SKM-1 treated with dmso at 0.1 percent for 144 hours (cell line): ENCODE results near the gene KLC4.
"Not testable (repeated sequence)": the region's sequence is repeated elsewhere in the genome, so short reads cannot be mapped to it uniquely, and the experiment has no call there.

Source experiments
- DNase-seq: peaks from one replicate; lab custom pipeline; 2025; ENCODE audit not compliant: unreplicated experiment; lab: John Stamatoyannopoulos, UW

The KLC4 gene

DNA sequence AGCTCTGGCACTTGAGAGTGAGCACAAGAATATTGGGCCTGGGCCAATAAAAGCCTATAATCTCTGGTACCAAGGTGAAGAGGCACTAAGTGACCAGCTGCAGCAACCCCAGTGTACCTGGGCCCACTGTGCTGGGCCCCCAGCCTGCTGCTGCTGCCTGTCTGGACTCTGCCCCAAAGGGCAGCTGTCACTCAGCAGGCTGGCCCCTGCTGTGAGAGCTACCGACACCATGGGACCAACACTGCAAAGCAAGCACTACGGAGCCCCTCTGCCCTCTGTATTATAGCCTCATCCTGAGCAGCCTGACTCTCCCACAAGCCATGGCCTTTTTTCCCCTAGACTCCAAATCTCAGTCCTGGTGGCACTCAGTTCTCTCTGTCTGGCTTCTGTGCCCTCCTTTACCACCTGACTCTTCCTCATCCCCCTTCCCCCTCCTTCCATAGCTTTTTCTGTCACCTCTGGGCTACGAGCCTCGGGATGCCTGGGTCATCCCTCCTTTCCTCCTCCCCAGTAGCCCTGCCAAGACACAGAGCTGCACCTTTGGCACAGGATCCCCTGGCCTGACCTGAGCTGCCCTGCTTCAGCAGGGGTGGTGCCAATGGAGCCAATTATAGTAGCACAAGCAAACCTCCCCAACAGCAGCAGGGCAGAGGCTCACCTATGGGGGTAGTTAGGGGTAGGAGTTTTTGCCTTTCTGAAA is 23.8 kb upstream of the KLC4 start:
- DNase-seq, result no peak

DNA sequence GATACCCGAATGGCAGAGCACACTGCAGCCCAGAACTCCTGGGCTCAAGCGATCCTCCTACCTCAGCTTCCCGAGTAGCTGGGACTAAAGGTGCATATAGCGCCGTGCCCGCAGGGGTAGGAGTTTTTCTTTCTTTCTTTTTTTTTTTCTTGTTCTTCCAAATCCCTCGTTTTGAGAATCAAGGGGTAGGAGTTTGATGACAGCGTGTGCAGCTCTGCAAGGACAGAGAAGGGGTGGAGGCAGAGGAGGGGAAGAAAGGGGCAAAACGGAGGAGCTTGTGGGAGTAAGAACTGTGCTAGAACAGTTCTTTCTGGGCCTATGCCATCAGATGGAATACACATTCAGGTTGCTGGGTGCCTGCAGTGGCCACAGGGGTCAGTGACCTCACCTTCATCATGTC is 22.7 kb upstream of the KLC4 start:
- DNase-seq, result no peak

DNA sequence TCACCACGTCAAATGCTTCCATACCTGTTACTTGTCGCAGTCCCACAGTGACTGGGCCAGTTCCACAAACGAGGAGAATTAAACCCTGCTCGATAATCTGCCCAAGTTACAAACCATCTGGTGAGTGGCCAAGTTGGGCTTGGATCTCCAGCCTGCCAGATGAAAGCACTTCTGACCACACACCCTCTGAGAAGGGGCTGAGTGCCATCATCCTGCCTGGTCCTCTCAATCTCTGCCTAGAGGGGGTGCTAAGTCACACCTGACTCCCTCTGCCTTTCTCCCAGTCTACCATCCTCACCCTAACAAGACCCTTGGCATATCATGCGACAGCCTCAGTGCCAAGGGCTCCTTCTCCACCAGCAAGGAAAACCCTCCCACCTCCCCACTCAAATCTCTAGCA is 22.2 kb upstream of the KLC4 start:
- no peak for DNase-seq

DNA sequence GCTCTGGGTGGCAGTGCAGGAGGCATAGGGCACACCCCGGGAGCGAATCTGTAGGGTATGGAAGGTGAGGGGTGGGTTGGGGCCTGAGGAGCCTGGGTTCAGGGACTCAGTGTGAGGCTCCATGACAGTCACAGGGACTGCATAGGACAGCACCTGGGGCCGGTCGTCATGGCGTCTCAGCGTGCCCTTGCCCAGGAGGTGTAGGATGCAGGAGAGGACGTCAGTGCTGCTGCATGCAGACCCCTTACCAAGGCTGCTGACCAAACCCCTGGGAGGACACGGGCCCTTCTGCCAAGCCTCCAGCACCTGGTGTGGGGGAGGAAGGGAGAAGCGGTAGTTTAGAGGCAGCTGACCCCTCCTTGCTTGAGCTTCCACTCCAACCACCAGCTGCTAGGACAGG is 21.7 kb upstream of the KLC4 start:
- no peak for DNase-seq

DNA sequence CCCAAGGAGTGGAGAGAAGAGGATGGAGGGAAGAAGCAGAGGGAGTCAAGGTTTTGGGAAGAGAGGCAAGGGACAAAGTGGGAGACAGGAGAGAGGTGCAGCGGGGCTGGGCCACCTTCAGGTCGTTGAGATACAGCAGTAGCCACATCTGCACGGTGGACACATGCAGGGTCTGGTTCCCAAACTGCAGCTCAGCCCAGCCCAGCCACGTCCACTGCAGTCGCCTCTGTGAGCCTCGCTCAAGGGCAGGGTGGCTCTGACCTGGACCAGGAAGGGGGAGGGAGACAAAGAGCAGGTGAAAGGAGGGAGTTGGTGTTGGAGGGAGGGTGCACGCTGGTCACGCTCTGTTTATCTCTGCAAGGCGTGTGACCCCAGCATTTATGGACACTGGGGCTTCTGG is 20.7 kb upstream of the KLC4 start:
- DNase-seq, result no peak

DNA sequence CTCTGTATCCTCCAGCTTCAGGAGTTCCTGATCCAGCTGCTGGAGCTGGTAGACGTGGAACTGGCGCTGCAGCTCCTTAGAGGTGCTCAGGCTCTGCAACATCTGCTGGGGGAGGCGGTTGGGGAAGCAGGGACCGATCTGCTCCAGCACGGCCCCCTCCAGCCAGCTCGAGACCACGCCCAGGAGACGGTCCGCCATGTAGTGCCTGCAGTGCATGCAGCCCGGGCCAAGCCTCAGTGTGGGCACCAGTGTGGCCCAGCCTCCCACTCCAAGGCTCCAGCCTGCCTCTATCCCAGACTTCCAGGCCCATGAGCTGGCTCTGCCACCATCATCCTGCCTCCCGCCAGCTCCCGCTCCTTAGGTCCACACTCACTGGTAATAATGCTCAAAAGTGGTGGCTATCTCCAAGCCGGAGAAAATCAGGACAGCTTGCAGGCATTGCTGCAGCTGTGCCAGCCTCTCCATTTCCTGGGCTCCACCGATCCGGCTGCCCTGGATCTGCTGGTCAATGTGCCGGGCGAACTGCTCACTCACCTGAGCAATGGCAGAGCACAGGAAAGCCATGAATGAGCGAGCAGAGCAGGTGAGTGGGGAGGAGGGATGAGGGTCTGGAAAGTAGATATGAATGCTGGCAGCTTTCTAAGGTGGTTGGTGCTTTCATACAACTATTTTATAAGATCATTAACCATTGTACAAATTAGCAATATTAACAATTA is 18.7 kb upstream of the KLC4 start:
- no peak for DNase-seq

DNA sequence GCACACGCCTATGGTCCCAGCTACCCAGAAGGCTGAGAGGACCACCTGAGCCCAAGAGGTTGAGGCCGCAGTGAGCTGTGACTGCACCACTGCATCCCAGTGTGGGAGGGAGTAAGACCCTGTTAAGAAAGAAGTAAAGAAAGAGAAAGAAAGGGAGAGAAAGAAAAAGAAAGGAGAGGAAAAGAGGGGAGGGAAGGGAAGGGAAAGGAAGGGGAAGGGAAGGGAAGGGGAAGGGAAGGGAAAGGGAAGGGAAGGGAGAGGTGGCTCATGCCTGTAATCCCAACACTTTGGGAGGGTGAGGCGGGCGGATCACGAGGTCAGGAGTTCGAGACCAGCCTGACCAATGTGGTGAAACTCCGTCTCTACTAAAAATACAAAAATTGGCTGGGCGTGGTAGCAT is 18.0 kb upstream of the KLC4 start:
- not testable (repeated sequence) for DNase-seq

DNA sequence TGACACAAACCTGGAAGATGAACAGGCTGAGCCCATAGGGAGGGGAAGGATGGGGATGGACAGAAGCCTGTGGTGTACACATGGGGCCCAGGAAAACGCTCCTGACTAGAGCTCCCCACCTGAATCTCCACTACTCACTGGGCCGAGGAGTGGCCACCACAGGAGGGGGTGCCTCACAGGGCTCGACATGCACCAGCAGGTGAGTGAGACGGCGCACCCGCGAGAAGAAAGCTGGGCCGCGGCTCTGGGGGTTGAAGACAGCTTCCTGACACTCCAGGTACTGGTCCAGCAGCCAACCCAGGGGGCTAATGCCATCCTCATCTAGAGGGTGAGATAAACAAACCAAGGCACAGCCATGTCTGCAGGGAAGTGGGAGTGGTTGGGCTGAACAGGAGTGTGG is 16.1 kb upstream of the KLC4 start:
- no peak for DNase-seq

DNA sequence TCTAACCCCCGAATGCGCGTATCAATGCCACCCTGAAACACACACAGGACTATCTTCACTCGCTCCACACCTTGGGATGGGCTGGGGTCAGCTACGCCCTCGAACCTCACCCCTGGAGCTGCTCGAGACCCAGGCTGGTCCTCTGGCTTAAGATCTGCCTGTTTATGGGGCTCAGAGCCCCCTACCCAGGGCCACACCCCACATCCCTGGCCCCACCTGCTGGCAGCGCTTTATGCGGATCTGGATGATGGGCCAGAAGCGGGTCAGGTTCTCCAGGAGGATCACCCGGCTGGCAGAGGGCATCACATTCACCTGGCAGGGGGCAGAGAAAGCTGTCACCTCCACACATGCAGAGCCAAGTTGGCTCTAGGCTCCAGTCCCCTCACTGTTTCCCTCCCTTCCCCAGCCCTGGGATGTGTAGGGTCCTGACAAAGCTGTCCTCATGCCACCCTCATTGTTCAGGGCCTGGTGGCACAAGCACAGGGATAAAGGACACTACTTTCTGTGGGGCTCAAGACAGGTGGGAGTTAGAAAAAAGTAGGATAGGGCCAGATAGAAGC is 14.0 kb upstream of the KLC4 start:
- DNase-seq, result no peak

DNA sequence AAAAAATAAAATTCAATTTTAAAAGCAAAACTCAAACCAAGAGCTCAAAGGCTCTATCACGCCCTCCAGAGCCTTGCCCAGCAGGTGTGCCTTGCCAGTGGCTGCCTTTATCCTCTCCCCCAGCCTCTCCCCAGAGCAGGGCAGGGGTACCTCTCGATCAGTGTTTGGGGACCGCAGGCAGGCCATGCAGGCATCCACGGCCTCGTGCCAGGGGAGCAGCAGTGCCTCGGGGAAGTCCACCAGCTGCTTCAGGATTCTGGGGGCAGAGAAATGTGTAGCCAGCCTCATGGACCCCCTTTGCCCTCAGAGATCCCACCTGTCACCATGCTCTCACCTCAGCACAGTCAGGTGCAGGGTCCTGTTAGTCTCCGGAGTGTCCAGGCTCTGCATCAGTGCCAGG is 11.4 kb upstream of the KLC4 start:
- no peak for DNase-seq

DNA sequence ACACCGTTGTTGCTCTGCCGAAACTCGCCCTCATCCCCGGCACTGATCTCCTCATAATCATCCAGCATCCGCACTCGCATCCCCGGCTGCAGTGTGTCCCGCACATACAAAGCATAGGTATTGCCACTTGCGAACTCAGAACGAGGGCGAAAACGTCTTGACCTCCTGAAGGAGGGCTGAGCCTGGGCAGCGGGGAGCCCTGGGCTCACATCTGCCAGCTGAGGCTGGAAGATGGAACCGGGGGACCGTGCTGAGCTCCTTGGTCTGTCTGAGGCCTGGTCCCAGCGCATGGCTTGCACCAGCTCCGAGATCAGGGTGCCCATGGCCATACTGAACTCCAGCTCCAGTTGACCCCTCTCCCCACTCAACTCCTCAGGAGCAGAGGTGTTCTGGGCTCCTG is 8.4 kb upstream of the KLC4 start:
- DNase-seq, result no peak

DNA sequence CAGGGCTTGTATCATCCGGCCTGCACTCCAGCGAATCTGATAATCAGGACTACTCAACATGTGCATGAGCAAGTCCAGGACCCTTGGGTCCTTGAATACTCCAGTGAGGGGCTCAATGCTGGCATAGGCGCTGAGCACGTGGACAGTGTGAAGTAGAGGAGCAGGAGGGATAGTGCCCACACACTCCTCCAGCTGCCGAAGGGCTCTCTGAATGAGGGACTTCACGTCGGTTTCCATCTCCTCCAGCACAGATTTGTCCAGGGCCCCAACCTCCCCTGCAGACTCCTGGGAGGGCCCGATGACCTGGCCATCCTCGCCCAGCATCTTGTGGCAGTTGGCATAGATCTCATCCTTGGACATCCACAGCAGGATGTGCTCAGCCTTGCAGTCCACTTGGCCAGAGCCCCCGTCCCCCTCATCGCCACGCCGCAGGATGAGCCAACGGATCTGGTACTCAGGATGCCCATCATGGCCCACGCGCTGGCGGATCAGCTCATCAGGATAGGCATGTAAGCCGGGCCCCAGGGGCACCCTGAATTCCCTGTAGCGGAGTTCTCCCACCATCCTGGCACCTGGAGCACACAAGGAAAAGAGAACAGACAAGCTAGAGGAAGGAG is 7.1 kb upstream of the KLC4 start:
- no peak for DNase-seq

DNA sequence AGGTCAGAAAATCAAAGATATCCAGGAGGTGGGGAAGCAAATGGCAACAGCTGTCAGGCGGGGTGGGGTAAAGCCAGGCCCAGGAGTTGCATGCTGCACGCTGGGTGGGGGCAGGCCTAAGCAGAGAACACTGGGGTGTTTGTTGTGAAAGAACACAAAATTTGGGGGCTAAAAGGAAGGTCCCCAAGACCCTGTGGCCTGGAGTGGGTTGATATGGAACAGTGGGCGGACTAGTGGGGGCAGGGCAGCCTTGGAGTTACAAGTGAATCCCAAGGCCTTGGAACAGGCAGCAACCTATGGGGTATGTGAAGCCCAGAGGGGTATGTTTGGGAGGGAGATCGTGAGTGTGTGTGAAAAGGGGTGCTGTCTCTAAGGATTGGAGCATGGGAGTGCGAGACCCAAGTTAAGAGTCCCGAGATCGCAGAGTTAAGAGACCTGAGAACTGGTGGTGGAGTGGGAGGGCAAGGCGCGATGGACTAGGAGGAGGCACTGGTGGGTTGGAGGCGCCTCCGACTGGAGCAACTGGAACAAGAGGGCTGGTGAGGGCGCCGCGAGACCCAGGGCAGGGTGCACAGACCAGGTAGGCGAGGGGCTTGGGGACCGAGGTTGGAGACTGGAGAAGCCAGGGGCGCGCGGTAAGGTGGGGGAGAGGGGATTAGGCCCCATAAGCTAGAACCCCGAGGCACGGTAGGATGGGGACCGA is 6.4 kb upstream of the KLC4 start:
- no peak for DNase-seq

DNA sequence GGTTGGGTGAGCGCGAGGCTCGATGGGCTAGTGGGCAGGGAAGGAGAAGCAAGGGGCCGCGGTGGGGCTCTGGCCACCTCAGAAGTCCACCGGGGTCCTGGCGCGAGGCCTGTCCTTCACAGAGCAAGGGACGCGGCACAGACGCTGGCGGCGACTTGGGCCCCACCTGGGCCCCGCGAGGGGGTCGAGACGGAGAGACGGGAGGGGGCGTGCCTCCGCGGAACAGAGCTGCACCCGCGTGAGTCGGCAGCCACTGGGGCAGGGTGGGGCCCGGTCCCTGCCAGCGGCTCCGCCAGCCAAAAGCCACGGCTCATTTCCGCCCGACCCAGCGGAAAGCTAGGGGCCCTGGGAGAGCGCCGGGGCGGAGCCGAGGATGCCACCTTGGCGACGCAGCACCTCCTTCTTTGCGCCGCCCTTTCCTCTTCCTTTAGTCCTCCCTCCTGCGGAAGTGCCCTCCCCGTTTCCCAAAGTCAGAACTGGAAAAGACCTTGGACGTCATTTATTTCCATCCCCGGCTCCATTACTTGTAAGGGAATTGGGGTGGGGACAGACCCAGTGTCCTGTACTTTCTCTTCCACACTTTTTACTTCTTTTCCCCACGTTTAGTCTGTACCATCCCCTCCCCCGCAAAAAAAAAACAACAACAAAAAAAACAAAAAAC is 5.8 kb upstream of the KLC4 start, which contains the start of gene CUL7:
Gene CUL7 (minus strand): TSS at position 307 of the 661 bp plus-strand sequence. CDS start 1,063 bp downstream, outside the sequence.
- DNase-seq, result peak; percentile 94

DNA sequence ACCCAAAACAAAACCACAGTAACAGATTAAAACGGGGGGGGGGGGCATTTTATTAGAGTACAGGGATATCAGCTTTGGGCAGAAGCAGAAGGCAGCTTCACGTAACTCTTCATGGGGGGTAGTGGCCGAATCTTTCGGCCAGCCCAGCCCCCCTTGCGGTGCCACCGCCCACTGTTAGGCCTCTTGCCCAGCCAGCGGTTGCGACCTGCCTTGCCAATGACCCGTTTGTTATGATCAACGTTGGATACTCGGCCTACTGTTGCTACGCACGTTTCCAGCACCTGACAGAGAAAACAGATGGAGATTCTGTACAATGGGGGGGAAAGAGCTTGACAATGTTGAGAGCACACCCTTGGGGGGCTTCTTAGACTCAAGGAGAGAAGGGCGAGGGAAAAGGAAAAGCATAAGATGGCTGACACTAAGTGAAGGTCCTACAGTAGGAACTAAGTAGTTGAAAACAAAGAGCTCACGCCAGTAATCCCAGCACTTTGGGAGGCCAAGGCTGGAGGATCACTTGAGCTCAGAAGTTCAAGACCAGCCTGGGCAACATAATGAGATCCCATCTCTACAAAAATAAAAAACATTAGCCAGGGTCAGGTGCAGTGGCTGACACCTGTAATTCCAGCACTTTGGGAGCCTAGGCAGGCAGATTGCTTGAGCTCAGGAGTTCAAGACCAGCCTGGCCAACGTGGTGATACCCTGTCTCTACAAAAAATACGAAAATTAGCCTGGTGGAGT is 5.1 kb upstream of the KLC4 start:
- DNase-seq, result no peak

DNA sequence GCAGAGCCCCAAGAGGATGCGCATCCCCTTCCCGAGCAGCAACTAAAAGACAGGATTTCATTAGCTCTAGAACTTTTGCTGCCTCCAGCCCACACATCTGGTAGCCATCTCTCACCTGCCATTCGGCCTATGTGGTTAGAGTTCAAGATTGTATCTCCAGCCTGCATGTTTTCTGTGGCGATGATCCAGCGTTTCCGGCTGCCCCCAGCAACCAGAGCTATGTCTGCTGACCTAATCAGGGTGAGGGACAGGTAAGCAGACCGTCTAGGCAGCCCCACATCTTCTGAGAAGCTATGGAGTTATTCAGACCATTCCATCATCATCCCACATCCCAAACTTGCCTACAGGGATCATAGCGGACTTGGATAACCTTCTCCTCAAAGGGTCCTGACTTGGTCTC is 3.5 kb upstream of the KLC4 start:
- no peak for DNase-seq

DNA sequence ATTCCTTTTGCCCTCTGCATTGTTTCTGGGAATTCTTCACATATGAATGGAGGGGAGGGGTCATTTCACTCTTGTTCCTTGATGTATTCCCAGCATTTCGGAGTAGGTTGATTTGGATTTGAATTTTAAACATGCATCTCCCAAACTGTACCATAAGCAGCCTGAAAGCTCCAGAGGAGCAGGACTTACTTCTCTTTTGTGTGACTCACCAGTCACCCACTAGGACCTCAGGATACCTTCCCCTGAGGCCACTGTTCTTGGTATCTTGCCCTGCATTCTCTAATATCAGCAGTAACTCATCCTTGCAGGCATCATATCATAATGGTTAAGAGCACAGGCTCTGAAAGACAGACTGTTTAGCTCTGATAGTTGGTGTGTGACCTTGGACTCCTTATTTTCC is 900 bp upstream of the KLC4 start:
- DNase-seq, result no peak

DNA sequence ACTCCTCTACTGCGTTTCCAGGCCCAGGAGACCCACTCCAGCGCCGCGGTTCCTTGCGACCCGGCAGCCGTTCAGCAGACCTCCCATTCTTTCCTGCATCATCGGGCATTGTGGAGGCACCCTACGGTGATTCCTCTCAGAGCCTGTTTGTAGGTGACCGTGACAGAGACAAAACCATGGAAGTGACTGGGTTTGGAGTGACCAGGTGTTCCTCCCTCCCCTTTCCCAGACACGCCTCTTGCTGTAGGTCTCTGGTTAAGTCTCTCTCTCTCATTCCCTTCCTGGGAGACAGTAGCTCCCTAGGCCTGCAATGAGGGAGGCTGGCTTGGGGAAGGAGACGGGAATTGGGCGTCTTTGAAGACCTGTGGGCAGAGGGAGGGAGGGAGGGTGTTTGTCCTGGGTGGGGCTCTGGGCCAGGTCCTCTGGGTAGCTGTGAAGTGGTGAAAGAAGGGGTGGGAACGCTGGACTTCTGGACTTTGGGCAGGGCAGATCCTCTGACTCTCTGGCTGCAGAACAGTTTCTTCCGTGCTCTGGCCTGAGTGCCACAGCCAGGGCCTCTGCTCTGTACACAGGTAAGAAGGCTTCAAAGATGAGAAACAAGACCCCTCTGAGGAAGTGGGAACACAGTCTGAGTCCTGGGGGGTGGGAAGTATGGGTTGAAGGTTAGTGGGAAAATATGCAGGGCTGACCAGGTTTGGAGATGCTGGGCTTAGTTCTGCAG is 763 bp downstream of the KLC4 start:
- DNase-seq, result no peak

DNA sequence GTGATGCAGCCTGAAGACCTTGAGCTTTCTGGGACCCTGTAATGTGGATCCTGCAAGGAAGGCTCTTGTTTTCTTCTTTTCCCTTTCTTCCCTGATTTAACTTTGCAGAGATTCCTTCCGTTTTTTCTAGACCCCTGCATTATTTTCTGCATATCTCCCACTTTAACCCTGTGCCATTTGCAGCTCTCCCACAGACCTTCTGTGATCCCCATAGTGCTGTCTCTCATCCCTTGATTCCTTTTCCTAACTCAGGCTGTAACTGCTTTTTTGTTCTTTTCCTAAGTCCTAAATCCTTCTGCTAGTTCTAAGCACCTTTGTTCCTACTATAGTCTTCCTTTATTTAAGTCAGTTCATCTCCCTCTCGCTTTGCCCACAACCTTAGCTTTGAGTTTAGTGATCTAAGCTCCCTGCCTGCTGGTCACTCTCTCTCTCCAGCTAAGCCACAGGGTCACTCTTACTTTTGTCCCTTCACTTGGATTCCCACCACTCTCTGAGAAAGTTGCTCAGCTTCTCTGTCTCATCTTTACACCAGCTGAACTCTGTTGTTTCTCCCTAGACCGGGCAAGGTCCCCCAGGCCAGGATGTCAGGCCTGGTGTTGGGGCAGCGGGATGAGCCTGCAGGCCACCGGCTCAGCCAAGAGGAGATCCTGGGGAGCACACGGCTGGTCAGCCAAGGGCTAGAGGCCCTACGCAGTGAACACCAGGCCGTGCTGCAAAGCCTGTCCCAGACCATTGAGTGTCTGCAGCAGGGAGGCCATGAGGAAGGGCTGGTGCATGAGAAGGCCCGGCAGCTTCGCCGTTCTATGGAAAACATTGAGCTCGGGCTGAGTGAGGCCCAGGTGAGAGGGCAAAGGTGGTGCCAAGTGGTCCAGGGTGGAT is 1.6 kb downstream of the KLC4 start:
- DNase-seq, result no peak
